GM19351 (cell line): Measurements from ENCODE around the gene TESMIN.

Experiments used
- ATAC-seq: cut with Tn5 transposase; IDR thresholded peaks from one replicate; pipeline ENCODE4 v1.9.1; 2021; ENCODE audit warnings: mild to moderate bottlenecking, moderate library complexity; ENCODE audit not compliant: unreplicated experiment

TESMIN gene

GRCh38 chr11:68763181-68763721 lies 11.9 kb upstream of the TESMIN start:
- no peak for ATAC-seq

GRCh38 chr11:68762481-68762880 lies 11.2 kb upstream of the TESMIN start:
- no peak for ATAC-seq

GRCh38 chr11:68761801-68762200 lies 10.5 kb upstream of the TESMIN start:
- no peak for ATAC-seq

- ATAC-seq, result no peak
Measured at GRCh38 chr11:68759991-68760390, 8.7 kb upstream of the TESMIN start.

GRCh38 chr11:68757711-68758110 lies 6.4 kb upstream of the TESMIN start:
- no peak for ATAC-seq

GRCh38 chr11:68756171-68756766 lies 4.9 kb upstream of the TESMIN start:
- ATAC-seq, result no peak

GRCh38 chr11:68753300-68753699 lies 2.0 kb upstream of the TESMIN start:
- ATAC-seq, result no peak

- no peak for ATAC-seq
Measured at GRCh38 chr11:68751004-68751325, 355 bp downstream of the TESMIN start.

- no peak for ATAC-seq
Measured at GRCh38 chr11:68750195-68751003, 921 bp downstream of the TESMIN start.

- ATAC-seq, result no peak
Measured at GRCh38 chr11:68749229-68750123, 1.8 kb downstream of the TESMIN start.

GRCh38 chr11:68748061-68748460 lies 3.3 kb downstream of the TESMIN start:
- ATAC-seq, result no peak

- no peak for ATAC-seq
Measured at GRCh38 chr11:68743539-68743938, 7.8 kb downstream of the TESMIN start.

- no peak for ATAC-seq
Measured at GRCh38 chr11:68741463-68741862, 9.9 kb downstream of the TESMIN start.

- ATAC-seq, result no peak
Measured at GRCh38 chr11:68735646-68736045, 15.7 kb downstream of the TESMIN start.

- no peak for ATAC-seq
Measured at GRCh38 chr11:68735125-68735524, 16.2 kb downstream of the TESMIN start.

- ATAC-seq, result no peak
Measured at GRCh38 chr11:68734111-68734510, 17.2 kb downstream of the TESMIN start.

GRCh38 chr11:68727783-68728182 lies 23.5 kb downstream of the TESMIN start:
- ATAC-seq, result no peak

- no peak for ATAC-seq
Measured at GRCh38 chr11:68724293-68724692, 27.0 kb downstream of the TESMIN start.

- ATAC-seq, result no peak
Measured at GRCh38 chr11:68722143-68722542, 29.2 kb downstream of the TESMIN start.

GRCh38 chr11:68721075-68721474 lies 30.2 kb downstream of the TESMIN start:
- no peak for ATAC-seq

- no peak for ATAC-seq
Measured at GRCh38 chr11:68715456-68716122, 35.7 kb downstream of the TESMIN start.
